GM18870 (cell line): ENCODE measurements around the gene ROBO1.

Source experiments
- ATAC-seq: cut with Tn5 transposase; IDR thresholded peaks from one replicate; pipeline ENCODE4 v1.9.1; 2021; ENCODE audit warnings: moderate library complexity; ENCODE audit not compliant: unreplicated experiment

The ROBO1 gene

DNA sequence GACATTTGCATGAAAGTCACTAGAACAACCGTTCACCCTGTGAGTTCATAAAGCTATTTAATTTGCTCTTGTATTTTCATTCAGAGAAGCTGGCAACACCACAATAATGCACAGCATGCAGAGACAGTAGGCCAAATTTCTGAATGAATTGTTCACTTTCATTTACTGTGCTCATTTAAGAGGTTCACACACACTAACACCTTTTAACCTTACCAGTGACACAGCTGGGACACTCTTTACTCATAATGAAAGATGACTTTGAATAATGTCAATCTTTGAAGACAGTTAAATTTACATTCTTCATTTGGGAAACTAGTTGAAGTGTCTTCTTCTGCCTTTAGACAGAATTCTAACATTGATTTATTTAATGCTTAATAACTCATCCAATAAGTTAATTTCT lies 95.7 kb downstream of the ROBO1 start:
- ATAC-seq = peak; percentile 57

DNA sequence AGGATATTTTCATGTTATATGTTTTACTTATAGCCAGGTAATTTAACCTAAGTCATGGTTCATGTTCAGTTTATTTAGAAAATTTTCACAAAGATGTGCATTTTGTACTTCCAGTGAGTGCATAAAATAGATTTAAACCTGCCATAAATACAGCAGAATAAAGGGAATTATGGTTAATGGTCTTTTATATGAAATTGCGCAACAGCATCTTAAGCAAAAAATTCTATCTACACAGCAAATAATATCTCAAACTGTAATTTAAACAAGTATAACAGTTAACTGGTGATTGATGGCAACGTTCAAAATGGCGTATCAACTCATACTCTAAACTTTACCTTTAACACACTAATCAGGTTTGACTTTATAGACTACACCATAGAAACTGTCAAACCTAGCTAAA lies 97.6 kb downstream of the ROBO1 start:
- no peak for ATAC-seq

DNA sequence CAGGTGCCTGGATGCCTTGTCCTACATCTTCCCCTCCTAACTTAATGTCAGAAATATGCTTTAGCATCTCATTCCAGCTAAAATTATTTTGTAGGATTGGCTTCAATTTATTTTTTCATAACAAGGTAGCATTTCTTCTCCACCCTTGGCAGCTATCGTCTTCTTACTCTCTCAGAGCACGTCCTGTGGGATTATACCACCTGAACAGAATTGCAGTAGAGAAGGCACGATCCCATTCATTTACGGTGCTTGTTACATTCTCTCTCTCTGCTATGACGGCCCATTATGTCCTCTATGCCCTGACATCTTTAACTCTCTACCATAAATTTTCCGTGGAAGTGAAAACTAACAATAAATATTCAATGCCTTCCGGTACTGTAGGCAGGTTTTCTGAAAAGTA lies 103.3 kb downstream of the ROBO1 start:
- ATAC-seq = no peak

DNA sequence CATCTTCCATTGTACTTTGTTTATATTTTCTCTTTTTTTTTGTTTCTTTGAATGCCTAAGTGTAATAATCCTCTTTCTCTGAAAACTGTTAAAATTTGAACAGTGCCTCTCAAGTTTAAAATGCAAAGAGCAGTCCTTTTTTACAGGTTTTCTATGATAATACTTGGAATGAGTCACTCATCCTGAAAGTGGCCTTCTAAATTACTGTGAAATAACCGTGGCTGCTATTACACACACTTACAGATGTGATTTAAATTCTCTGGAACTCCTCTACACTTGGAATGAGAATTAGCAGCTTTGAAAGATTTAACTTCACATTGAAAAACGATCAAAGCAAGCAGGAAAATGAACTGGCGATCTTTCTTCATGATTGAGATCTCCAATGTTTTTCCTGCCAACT lies 105.9 kb downstream of the ROBO1 start:
- ATAC-seq = no peak

DNA sequence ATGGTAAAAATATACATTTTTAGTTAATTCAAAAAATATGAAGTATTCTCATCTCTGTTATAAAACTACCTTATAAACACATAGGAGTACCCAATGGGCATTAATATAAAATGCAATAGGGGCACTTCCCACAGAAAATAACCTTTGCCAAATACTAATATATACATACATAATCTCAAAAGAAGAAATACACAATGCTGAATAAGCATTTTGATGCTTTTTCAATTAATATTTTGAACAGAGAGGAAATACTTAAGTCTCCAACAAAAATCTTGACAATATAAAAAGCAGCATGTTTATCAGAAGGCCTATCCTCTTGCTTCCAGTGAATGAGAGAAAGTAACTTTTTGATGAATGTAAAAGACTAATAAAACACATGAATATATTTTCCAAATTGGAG lies 110.7 kb downstream of the ROBO1 start:
- ATAC-seq = no peak

DNA sequence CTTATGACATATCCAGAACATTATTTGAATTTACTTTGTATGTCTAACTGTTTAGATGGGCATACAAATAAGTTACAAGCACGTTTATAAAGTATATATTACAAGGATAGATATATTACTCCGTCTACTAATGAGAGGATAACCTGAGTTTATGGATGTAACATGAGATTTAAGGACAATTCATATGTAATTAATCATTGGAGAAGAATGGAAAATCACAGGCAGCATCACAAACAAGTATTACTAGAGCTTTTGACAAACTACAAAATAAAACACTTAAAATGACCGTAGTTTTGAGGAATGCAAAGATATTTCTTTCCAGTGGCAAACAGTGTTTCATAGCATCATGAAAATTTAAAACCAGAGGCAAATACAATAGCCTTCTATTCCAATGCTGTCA lies 113.8 kb downstream of the ROBO1 start:
- no peak for ATAC-seq

DNA sequence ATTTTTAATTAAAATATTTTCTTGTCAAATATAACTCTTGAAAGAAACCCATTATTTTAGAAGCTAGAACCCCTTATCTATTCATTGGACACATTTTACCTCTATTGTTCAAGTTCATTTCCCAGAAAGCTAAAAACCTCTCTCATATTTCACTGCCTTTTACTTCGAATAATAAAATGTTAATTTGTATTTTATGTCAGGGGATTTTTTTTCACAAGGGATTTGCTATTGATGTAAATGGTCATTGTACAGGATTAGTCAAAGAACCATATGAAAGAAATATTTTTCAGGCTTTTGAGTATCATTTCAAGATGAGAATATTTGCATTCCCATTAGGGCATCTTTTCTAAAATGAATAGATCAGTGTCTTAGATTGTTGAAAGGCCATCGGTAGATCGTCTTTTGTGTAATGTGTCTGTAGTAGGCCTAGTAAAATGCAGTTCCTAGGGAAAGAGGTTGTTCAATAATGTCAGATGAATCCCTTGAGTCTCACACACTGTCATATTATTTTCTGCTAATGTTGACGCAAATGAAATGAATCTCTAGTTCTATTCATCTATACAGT lies 114.5 kb downstream of the ROBO1 start:
- ATAC-seq = no peak

DNA sequence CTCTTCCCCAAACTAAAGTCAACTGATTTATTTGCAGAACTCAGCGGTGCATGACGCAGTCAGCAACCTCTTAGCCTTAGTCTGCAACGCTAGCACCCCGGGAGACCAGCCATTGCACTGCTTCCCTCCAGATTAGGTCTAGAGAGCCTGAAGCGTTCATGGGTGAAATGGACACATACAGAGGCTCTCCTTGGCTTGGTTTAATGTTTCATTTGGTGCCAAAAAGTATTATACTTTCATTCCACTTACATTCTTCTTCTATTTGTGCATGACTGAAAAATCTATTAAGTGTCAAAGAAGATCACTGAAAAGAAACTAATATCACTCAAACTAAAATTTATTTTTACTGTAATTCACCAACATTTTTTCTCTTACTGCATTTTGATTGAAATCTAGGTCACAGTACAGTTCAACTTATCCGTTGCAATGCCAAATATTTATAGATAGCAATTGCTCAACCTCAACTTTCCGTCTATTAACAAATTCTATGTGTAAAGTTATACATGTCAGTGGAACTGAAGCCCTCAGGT lies 116.2 kb downstream of the ROBO1 start:
- no peak for ATAC-seq

DNA sequence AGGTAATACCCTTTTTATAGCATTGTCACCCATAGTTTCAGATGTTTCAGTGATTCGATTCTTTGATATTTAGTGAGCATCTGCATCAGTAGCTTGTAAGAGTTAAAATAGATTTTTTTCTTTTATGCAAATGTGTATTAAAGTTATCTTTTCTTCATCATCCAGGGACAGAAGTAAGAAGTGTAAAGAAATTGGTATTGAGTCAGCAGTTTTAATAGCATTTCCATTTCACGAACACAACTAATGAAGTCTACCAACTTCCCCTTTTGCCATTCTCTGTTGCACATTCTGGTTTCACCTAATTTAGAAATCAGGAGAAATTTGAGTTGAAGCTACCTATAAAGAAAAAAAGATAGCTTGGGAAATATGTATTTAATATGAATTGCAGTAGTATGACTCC lies 127.9 kb downstream of the ROBO1 start:
- no peak for ATAC-seq

DNA sequence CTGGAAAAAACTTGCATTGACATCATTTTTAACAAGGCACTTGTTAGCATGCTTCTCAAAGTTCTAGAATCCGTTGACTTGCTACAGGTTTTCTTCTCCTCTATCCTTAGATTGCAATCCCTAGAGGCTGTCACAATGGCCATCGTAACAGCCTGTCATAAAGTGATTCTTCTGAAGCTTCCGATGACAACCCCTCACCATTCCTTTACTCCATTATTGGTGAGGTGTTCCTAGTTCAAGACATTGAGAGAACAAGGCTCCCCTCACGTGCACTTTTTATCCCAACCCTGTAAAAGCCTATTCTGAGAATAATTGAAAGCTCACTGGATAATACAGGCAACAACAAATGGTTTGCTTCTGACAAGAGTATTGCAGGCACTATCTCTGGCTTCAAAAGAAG lies 131.4 kb downstream of the ROBO1 start:
- ATAC-seq = no peak

DNA sequence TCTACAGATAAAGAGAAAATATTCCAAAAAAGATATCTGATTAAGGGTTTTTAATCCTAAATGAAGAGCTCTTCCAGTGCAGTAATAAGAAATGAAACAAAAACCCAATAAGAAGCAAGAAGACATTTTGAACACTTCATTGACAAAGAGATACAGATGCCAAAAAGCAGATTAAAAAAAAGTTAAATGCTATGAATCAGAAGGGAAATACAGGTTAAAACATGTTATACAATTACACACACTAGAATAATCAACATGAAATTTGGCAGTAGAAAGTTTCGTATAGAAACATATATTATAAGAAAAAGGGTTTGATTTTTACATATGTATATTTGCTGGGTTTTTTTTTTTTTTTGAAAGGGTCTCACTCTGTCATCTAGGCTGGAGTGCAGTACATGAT lies 135.0 kb downstream of the ROBO1 start:
- no peak for ATAC-seq

DNA sequence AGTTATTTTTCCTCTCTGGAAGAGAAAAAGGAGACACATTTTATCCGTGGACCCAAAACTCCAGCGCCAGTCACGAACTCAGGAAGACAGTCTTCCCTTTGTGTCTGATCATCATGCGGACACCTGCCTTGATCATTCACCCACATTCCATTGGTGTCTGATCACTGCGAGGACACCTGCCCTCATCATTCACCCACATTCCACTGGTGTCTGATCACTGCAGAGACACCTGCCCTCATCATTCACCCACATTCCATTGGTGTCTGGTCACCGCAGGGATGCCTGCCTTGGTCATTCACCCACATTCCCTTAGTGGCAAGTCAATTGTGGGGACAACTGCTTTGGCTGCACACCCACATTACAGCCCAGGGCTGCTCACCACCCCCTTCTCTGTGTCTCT lies 148.9 kb downstream of the ROBO1 start:
- no peak for ATAC-seq

DNA sequence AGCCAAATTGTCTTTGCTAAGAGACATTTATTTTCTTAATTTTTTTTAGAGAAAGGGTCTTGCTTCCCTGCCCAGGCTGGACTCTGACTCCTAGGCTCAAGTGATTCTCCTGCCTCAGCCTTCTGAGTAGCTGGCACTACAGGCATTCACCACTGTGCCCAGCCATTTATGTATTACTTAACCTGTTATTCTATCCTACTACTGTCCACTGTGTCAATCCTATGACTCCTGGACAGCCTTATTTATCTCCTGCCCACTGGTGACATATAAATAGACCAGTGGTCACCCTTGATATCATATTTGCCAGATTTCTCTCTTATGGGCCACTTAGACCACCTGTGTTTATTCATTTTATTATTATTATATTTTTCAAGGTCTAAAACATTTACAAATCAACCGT lies 161.4 kb downstream of the ROBO1 start:
- no peak for ATAC-seq

DNA sequence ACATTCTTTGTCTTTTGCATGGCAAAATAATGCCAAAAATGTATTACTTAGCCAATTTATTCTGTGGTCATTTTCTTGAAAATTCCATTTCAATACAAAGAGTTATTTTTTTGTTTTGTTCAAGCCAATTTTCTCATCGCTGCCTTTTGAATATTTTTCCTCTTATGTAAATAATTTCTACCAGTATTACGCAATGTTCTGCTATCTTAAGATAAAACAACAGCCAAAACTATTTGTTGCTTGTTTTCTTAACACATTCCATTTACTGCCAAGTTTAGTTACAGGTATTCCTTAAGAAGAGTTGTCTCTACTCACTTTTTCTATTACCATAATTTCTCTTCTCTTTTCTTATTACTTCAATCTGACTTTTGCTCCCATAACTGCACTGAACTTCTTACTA lies 163.1 kb downstream of the ROBO1 start:
- ATAC-seq = no peak

DNA sequence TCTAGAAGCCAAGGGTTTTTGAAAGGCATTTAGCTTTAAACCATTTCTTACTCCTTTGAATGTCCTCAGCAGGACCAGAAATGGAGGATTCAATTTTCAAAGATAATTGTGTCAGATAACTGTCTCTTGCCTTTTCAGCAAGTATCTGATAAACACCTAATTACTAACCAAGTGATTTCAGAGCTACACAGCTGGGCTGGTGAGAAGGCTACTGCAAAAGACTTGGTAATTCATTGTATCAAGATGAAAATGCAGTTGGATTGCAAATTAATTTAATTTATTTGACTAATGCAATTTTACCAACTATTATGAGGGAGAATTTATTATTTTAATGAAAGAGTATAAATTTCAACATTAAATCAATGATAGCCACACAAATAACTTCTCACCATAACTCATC lies 165.4 kb downstream of the ROBO1 start:
- no peak for ATAC-seq

DNA sequence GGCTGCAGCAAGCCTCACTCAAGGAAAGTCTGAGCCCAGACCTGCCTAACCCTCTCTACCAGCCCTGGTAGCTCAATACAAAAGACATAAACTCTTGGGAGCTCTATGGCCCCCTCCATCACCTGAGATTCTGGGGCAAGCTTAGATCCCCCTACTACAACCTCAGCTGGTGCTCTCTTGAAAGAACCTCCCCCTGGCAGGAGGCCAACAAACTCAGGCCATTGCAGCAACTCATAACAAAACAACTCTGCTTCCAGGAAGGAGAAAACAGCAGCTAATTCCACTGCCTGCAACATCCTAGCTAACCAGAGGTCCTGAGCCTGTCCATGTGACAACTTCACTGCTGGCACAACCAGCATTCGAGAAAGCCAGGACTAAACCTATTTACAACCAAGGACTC lies 169.2 kb downstream of the ROBO1 start:
- no peak for ATAC-seq

DNA sequence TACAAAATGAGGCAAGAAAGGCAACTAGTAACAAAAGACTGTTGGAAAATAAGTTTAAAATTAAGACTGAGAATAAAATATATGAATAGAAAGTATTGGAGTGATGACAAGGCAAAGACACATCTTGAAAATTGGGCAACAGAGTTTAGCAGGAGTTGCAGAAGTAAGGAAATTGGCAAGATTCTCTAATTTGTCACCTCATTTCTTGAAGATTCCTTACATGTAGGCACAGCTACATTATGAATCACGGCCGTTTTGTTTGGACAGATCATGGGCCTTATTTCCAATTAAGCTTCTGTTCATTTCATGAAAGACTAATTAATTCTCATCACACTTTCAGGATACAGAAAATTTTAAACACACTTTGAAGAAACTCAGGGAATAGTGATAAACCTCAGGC lies 170.1 kb downstream of the ROBO1 start:
- no peak for ATAC-seq

DNA sequence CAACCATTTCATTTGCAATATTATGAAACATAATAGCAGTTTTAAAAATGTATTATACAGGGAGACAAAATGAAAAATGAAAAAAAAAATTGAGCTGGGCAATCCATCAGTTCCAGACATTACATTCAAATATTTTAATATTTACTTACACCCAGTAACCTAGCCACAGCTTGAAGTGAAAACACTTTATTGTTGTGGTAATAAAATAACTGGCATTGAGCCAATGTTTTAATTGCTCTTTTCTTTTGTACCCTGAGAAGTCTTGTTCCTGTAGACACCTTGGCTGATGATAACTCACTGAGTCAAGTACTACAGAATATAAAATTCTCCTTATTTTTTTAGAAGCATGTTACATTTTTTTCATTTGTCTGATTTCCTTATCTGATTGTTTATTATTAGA lies 180.6 kb downstream of the ROBO1 start:
- ATAC-seq = no peak

DNA sequence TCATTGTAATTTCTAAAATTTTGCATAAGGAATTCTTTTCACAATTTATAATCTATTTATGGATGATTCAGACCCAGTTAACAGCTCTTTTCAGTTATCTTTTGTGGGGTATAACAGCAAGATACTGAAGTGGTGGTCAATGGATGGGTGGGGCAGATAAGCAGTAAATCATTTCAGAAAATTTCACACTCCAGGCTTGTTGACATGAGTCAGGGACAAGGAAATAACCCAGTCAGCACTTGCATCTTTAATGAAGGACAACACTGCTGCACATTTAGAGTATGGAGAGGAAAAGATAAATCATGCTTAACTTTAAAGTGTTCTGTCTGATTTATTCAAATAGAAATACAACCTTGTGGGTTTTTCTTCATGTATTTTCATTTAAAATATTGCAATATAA lies 181.6 kb downstream of the ROBO1 start:
- no peak for ATAC-seq

DNA sequence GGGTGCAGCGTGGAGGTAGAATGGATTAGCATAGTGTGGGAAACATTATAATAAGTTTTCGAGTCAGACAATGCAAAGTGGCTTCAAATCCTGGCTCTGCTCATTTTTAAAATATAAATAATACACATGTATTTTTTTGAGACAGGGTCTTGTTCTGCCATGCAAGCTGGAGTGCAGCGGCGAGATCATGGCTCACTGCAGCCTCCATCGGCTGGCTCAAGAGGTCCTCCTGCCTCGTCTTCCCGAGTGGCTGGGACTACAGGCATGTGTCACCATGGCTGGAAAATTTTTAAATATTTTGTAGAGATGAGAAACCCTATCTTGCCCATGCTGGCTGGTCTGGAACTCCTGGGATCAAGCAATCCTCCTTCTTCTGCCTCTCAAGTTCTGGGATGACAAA lies 194.9 kb downstream of the ROBO1 start:
- ATAC-seq = no peak

DNA sequence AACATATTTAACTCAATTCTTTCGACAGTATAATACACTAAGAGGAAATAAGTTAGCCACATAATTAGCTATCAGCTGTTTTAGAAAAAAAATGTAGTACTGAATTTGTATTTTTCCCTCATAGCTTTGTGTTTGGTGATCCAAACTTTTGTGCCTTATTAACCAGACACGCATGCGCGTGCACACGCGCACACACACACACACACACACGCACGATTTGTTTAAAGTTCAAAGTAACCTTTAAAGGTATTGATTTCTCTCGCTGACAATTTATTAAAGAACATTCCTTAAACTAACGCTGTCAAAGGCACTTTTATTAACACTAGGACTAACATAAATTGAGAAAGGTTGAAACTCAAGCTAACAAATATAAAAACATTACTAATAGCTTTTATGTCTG lies 198.9 kb downstream of the ROBO1 start:
- ATAC-seq = no peak

DNA sequence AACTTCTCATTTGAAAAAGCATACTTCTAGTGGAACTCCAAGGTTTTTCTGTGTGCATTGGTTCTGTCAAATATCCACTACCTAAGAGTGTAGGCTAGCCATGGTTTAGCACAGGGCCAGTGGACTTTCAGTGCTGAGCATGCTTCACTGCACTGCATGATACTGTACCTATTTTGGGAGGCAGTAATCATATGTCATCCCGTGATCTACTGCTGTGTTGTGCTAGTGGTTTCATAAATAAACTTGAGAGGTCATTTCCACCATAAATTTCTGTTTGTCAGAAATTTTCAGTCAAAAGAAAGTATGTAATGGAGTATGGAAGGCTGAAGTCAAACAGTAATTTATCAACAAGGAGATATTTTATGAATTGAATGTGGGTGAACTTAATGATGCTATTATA lies 203.6 kb downstream of the ROBO1 start:
- ATAC-seq = no peak

DNA sequence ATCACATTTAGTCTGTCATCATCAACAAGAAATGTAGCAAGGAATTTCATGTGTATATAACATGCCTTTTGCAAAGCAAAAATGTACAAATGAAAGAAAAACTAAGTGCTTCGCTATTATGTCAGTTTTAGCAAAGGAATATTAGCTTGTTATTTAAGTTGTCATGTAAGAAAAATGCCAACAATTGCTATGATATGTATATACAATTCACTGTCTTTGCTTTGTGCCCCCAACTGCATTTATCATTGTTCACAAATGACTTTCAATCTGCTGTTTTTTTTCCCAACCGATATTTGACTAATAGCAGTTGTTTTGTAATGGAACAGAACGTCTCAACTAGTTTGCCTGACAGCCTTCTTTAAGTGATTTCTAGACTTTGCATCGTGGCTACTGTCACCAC lies 207.1 kb downstream of the ROBO1 start:
- no peak for ATAC-seq

DNA sequence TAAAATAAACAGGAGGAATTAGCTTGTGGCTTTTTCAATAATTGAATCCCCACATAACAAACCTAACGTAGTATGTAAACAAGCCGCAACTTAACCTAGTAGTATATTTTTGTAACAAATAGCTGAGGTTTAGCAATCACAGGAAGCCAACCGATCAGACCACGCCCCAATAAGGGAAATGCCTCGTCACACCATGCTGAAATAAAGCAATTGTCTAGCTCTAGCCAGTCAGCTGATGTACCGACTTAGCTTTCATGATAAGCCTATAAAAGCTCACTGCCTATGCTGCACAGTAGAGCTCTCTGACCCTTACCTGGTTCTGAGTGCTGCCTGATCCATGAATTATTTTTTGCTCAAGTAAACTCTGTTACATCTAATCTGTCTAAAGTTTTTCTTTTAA lies 208.9 kb downstream of the ROBO1 start:
- no peak for ATAC-seq
